ENCODE results near the gene VTN.
A peak's percentile ranks its signal among the peaks of the same experiment; 100 is the strongest.

The VTN gene

GRCh38 chr17:28368306-28368831 lies 1.7 kb downstream of the VTN start:
- no peak for DNase-seq

- DNase-seq, result no peak
Observed at GRCh38 chr17:28367641-28368305, 2.3 kb downstream of the VTN start.

GRCh38 chr17:28366605-28367004 lies 3.5 kb downstream of the VTN start:
- DNase-seq, result no peak

GRCh38 chr17:28365487-28365886 lies 4.6 kb downstream of the VTN start:
- no peak for DNase-seq

- DNase-seq, result no peak
Observed at GRCh38 chr17:28364665-28365363, 5.3 kb downstream of the VTN start, which contains the start of gene SEBOX. TSS of gene SEBOX (minus strand) at chr17:28365199. CDS start at chr17:28365151, 48 bp downstream.

GRCh38 chr17:28363776-28364650 lies 6.1 kb downstream of the VTN start:
- DNase-seq, result no peak

GRCh38 chr17:28363186-28363585 lies 6.9 kb downstream of the VTN start:
- DNase-seq, result no peak

GRCh38 chr17:28357901-28358197 lies 12.3 kb downstream of the VTN start:
- no peak for DNase-seq

GRCh38 chr17:28357061-28357900 lies 12.8 kb downstream of the VTN start, which contains the start of gene POLDIP2:
TSS of gene POLDIP2 (minus strand) at chr17:28357527. CDS start at chr17:28357448, 79 bp downstream.
- peak; percentile 96 for DNase-seq

- no peak for DNase-seq
Observed at GRCh38 chr17:28350271-28350670, 19.8 kb downstream of the VTN start.

- DNase-seq, result no peak
Observed at GRCh38 chr17:28348979-28349378, 21.1 kb downstream of the VTN start.

- DNase-seq, result no peak
Observed at GRCh38 chr17:28347261-28347891, 22.7 kb downstream of the VTN start.

GRCh38 chr17:28346746-28347246 lies 23.3 kb downstream of the VTN start:
- no peak for DNase-seq

- DNase-seq, result no peak
Observed at GRCh38 chr17:28346199-28346580, 23.9 kb downstream of the VTN start.

- DNase-seq, result no peak
Observed at GRCh38 chr17:28345419-28346198, 24.5 kb downstream of the VTN start.

GRCh38 chr17:28344435-28344901 lies 25.6 kb downstream of the VTN start:
- DNase-seq, result no peak

- no peak for DNase-seq
Observed at GRCh38 chr17:28344011-28344410, 26.1 kb downstream of the VTN start.

- no peak for DNase-seq
Observed at GRCh38 chr17:28343491-28343932, 26.6 kb downstream of the VTN start.

GRCh38 chr17:28342313-28342712 lies 27.8 kb downstream of the VTN start:
- DNase-seq, result no peak

GRCh38 chr17:28341516-28341915 lies 28.6 kb downstream of the VTN start:
- no peak for DNase-seq

GRCh38 chr17:28340374-28340773 lies 29.7 kb downstream of the VTN start:
- DNase-seq, result no peak

Measured in CD4-positive, alpha-beta T cell treated with Interleukin-4 for 1 hour (primary cell).